GM21723 (cell line): ENCODE measurements around the gene TMC5.
"Not testable (repeated sequence)": the region's sequence is repeated elsewhere in the genome, so short reads cannot be mapped to it uniquely, and the experiment has no call there.

Experiments used
- ATAC-seq: cut with Tn5 transposase; IDR thresholded peaks from one replicate; pipeline ENCODE4 v1.9.1; 2021; ENCODE audit warnings: mild to moderate bottlenecking, moderate library complexity; ENCODE audit not compliant: unreplicated experiment

The TMC5 gene

DNA sequence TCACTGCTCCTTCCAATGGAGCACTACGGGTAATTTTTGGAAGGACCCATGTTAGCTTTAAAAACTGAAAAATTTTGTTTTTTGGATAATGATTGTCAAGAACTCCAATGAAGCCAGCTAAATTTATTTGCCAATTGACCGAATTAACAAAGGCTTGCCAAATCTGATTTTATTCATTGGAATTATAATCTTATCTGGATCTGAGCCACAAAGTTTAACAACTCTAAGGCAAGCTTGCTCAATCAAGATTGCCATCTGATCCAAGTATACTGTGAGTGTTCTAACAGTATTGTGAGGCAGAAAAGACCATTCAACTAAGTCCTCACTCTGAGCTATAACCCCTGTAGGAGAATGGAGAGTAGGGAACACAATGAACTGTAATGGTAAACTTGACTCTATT is 20.3 kb upstream of the TMC5 start:
- not testable (repeated sequence) for ATAC-seq

DNA sequence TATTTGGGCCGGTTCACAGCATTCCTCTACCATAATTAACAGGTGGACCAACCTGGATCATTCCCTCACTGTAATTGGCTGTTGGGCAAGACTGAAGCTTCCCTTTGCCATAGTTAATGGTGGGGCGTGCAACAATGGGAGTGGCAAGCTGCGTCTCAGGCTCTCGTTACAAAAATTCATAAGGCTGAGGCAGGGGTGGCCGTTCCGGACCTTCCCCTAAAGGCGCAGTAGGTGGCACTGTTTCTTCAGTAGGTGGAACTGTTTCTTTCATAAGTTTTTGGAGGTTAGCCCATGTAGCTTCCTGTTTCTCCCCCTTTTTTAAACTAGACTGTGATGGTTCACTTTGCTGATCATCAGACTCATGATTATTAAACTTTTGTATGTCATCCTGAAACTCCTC is 17.0 kb upstream of the TMC5 start:
- ATAC-seq: no peak

DNA sequence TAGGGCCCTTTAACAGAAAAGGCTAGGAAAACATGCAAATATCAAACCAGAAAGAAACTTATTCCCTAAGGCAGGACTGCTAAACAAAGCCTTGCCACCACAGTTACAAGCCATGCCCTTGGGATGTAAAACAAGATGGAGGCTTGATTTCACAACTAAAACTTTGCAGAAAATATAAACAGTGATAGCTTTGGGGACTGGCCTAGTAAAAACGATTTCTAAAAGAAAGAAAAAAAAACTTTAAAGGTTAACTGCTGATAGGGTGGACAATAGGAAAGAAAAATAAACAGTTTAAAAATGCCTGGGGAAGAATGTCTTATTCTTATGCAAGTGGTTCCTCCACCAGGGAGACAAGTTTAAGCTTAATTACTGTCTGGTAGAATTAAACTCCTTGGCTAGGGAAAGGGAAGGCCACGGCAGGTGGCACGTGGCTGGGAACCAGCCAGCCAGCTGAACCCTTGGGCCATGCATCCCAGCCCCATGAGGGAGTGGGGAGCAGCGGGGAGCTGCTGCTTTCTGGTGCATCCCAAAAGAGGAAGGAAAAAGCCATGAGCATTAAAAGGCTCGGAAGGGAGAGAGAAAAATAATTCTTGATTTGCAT is 10.7 kb upstream of the TMC5 start:
- ATAC-seq: no peak

DNA sequence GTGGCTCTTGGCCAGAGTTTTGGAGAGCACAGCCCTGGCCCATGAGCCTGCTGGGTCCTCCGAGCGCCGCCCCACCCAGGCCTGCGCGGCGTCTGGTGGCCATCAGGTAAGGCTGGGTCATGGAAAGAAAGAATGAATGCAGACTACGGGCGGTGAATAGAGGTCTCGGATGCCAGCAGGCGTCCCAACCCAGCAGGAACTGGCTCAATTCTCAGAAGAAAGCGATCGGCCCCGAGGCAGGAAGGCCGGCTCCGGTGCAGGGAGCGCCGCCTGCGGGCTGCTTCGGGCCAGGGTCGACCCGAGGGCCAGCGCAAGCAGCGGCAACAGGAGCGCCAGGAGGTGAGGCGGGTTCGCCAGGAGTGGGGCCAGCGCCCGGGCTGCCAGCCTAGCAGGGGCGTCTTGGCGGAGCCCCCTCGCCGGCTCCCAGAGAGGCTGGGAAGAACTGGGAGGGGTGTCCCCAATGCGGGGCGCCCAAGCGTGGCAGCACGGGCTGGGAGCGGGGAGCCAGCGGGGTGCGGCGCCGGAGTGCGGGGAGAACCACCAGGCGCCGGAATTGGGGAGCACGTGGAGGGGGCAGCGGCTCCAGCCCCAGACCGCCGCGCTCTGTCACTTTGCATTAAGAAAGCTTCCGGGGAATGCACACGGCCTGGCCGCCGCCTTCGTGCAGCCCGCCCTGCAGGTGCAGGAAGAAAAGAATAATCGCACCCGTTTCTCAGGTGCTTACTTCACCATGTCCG is 7.1 kb upstream of the TMC5 start:
- ATAC-seq: no peak

DNA sequence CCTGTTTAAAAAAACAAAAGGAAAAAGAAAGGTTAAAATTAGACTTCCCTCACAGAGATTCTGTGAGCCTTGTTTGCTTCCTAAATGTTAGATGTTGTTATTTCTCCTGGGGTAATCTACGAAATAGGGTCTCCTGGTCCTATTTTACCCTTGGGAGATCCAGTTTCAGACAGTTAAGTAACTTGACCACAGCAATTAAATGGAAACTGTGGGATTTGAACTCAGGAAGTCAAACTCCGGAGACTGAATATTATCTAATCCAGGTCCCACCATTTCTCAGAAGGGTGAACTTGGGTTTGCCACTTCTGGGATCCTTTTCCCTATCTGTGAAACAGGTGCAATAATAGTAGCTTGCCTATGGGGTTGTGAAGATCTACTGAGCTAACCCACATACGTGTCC is 6.4 kb upstream of the TMC5 start:
- no peak for ATAC-seq

DNA sequence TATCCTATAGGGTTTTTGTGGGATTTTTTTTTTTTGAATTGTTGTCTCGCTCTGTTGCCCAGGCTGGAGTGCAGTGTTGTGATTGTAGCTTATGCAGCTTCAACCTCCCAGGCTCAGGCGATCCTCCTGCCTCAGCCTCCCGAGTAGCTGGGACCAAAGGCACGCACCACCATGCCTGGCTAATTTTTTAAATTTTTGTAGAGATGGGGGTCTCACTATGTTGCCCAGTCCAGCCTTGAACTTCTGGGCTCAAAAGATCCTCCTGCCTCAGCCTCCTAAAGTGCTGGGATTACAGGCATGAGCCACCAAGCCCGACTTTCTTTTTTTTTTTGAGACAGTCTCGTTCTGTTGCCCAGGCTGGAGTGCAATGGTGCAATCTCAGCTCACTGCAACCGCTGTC is 5.6 kb upstream of the TMC5 start:
- ATAC-seq: not testable (repeated sequence)

DNA sequence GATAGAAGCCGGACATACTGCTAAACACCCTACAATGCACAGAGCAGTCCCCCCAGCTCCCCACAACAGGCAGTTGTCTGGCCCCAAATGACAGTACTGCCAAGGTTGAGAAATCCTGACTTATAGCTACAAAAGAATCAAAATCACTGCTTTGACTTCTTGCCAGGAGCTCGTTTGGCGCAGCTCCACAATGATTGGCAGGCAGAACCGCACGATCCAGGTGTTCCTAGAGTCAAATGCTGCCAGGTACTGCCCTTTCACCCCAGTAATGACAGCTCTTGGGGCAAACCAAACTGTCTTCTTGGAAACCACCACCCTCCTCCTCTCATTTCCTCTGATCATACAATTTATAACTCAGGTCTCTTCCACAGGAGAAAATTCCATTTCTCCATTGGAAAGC is 2.2 kb upstream of the TMC5 start:
- no peak for ATAC-seq

DNA sequence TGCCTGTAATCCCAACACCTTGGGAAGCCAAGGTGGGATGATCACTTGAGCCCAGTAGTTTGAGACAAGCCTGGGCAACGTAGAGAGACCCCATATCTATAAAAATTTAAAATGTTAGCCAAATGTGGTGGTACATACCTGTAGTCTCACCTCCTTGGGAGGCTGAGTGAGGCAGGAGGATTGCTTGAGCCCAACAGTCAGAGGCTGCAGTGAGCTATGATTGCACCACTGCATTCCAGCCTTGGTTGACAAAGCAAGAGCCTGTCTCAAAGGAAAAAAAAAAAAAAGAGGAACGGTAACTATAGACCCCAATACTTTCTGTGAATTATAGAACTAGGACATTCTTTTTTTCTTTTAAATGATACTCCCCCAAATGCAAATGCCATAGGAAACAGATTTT is 1.8 kb upstream of the TMC5 start:
- ATAC-seq: no peak

DNA sequence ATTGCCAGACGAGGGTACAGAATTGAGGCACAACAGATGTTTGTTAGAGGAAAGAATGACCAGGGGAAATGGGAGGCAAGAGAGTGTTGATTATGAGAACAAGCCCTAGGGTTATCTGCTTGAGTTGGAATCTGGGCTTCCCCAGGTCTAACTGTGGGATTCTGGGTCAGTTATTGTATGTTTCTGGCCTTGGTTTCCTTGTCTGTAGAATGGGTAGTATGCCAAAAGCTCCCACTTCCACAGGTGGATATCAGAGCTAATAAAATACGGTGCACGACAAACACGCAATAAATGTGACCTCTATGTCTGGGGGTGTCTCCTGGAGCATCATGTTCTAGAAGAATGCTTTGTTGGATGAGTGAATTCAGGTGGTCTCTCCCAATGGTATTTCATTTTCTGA is 517 bp downstream of the TMC5 start:
- ATAC-seq: no peak

DNA sequence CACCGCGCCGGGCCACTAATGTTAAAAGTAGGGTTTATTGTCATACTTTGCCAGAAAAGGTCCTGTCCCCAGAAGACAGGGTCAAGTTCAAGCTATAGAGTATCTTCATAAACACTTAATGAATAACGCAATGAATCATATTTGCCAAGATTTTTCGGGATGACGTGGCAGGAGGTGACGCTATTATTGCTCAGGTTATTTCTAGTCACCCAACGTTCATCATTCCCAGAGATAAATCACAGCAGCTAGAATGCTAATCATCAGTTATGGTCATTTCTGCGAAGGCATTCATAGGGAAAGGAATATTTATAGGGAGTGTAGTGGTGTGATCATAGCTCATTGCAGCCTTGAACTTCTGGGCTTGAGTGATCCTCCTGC is 2.0 kb downstream of the TMC5 start:
- ATAC-seq: no peak

DNA sequence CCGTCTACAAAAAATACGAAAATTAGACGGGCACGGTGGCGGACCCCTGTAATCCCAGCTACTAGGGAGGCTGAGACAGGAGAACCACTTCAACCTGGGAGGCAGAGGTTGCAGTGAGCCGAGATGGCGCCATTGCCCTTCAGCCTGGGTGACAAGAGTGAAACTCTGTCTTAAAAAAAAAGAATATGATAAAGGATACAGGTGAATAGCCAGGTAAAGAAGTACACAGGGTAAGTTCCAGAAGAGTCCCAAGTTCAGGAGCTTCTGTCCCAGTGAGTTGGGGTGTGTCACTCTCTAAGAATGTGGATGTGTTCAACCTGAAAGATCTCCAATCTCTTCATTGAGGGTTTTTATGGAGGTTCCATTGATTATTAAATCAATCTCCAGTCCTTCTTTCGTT is 6.8 kb downstream of the TMC5 start:
- no peak for ATAC-seq

DNA sequence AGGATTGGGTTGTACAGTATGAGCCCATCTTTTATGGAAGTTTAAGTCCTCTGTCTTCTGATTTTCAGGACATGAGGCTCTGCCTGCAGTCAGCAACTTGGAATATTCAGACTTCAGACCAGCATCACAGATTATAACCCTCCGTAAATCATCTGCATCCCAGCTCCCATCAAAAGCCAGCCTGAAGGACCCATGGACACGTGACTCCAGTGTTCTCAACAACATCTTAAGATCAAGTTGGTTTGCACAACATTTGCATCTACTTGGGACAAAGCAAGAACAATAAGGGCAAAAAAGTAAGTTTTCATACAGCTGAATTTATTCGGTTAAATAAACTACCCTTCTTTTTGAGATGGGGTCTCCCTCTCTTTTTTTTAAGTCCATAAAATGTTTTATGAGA is 12.7 kb downstream of the TMC5 start:
- ATAC-seq: no peak

DNA sequence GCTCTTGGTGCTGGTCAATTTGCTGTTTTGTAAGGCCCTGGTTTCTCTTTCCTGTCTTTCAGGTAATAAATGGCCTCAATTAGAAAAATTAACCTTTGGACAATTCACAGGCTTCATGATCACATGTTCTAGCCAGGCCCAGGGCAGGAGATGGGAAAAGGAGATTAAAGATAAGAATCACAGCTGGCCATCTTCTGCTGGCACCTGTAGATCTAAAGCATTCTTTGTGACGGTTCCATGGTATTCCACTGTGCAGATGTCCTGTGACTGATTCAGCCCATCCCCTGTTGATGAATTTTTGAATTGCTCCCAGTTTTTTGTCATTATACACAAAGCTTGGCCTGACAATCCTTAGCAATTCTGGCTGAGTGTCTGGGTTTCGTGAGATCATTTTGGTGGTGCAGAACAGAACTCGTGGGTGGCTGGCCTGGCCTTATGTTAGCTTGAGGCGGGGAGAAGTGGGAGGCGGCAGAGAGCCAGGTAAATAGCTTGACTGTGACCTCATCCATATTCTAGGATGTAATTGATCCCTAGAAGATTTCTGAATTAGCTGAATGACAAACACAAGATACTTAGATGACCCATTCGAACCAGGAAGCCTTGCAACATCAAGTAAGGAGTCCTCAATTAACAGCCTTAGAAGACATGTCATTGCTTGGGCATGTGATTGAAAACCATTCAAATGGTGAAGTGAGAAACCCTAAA is 14.1 kb downstream of the TMC5 start:
- ATAC-seq: no peak

DNA sequence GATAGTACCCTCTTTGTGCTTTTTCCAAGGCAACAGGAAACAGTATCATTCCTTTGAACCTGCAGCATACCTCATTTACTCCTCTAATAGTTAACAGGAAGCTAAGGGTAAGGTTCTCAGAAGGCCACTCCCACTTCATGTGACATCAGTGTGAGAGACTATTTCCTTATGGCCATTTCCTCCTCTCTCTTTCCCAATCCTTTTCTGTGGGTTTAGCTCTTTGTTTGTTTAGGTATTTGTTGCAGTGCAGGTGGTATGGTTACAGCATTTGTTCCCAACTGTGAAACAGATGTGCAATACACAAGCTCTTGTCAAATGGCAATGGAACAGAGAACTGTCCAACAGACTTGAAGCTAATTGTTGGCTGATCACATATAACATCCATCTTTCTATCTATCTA is 14.7 kb downstream of the TMC5 start:
- ATAC-seq: no peak

DNA sequence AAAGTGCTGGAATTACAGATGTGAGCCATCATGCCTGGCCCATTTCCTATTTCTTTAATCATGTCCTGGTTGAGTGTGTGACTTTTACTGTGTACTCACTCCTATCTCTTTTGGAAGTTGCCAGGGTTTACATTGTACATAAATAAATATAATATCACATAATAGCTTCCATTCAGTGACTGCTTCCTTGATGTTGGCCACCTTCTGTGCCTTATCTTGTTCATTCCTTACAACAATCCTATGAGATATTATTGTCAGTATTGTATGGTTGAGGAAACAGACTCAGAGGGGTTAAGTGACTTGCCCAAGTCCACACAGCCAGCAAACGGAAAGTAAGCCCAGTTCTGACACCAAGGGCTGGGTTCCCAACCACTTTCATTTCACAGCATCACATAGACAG is 16.9 kb downstream of the TMC5 start:
- no peak for ATAC-seq

DNA sequence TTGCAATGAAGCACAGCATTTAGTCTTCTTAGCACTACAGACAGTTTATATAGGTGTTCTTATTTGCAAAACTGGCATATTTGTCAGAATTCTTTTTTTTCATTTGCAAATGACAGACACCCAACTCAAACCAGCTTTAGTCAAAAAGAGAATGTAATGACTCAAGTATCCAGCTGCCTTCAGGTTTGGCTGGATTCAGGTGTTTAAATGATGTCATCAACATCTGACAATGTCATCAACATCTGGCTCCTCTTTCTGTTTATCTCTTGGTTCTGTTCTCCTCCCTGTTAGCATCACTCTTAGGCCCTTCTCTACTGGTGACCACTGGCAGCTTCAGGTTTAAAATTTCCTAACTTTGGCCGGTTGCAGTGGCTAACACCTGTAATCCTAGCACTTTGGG is 18.9 kb downstream of the TMC5 start:
- ATAC-seq: no peak

DNA sequence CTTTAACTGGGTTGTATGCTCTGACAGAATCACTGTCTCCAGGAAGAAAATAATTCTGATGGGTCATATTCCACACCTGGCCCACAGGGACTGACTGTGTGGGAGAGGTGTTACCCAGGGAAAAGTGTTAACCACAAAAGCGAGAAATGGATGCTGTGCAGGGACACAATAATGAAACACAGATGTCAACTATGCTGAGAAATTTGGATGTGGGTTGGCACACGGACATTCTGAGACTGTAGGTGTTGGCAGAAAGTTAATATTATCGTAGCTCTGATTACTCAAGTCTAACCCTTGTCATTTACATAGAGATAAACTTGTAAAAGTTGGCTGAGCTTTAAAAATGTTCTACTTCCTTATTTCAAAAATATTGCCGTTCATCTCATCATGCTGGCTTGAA is 19.6 kb downstream of the TMC5 start:
- ATAC-seq: no peak

DNA sequence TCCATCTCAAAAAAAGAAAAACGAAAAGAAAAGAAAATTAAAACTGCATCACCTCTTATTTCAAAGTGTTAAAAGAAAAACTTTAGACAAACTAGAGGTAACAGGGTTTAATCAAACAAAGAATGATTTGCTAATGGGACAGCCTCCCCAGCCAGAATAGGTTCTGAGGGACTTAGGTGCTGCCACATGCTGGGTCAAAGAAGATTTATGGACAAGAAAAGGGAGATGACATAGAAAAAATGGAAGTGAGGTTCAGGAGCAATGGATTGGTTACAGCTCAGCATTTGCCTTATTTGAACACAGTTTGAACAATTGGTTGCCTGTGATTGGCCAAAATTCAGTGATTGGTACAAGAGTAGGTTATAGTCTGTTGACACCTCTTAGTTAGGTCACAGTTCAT is 21.1 kb downstream of the TMC5 start:
- no peak for ATAC-seq

DNA sequence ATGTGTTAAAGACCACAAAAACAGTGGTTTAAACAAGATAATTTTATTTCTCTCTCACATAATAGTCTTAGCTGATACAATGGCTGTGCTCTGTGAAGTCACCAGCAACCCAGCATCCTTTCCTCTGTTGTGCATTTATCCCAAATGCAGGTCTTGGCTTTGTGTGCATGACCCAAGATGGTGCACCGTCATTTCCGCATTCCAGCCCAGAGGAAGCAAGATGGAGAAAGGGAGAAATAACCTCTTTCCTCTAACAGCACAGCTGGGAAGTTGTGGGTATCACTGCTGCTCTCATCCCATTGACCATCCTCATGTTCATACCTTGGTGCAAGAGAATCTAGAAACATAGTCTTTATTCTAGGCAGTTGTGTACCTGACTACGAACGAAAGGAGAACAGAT is 21.8 kb downstream of the TMC5 start:
- ATAC-seq: no peak

DNA sequence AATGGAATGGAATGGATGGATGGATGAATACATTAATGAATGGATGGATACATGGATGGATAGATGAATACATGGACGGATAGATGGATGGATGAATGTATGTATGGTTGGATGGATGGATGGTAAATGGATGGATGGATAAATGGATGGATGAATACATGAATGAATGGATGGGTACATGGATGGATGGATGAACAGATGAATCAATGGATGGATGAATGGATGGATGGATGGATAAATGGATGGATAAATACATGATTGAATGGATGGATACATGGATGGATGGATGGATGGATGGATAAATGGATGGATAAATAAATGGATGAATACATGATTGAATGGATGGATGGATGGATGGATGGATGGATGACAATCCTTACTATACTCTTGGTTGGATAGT is 26.0 kb downstream of the TMC5 start:
- no peak for ATAC-seq

DNA sequence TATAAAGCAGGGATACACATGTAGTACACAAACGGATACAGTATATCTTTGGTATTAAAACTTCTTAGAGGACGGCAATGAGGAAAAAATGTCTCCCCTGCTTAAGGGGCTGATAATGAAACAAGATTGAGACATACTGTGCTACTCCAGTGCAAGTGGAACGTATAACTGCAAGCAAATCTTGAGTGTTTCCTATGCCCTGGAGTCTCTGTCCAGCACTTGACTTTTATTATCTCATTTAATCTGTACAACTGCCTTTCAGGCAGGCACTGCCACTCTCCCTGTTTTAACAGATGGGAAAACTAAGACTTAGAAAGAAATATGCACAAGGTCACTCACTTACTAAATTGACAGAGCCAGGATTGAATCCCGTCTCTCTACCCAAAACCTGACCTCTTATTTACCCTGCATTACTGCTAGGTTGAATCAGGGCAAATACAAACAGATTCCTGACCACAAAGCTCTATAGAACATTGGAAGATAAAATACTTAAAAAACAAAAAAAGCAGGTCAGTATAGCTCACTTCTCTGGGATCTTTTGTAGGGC is 28.7 kb downstream of the TMC5 start:
- ATAC-seq: no peak

DNA sequence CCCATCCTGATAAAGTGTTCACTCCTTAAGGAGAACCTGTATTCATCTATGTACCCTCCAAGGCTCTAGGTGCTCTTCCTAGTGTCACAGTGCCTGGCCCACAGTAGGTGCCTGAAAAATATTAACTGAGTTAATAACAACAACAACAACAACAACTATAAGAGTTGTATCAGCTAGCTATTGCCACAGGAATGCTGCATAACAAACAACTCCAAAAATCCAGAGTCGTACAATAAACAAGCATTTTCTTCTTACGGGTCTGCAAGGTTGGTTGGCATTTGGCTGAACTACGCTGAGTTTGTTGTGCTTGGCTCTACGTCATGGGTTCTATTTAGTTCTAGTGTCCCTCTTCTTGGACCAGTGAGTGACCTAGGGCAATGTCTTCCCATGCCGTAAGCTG is 29.2 kb downstream of the TMC5 start:
- no peak for ATAC-seq
